GM19452 (cell line): Measurements from ENCODE around the gene PLXDC2.

Source experiments
- ATAC-seq: cut with Tn5 transposase; IDR thresholded peaks from one replicate; pipeline ENCODE4 v1.9.1; 2021; ENCODE audit not compliant: unreplicated experiment

The PLXDC2 gene

GRCh38 chr10:20094226-20094976 lies 278.2 kb downstream of the PLXDC2 start:
- ATAC-seq = no peak

DNA sequence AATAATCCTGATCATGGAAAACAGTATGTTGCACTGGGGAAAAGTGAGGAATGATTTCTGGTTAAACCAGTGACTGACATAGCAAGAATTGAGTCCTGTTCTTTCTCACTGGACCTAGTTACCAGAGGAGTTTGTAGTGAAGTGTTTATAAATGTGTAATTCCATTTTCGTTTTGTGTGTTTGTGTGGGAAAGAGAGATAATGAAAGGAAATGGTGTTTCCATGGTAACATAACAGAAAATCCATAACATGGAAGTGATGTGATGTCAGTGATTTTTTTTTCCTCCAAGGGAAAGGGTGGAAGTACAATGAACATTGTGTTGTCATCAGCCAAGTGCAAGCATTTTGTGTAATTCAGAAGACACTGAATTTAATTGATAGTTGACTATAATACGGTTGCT lies 283.9 kb downstream of the PLXDC2 start:
- ATAC-seq = no peak

- no peak for ATAC-seq
Observed at GRCh38 chr10:20105236-20105635, 289.0 kb downstream of the PLXDC2 start.

- no peak for ATAC-seq
Observed at GRCh38 chr10:20105931-20106330, 289.7 kb downstream of the PLXDC2 start.

GRCh38 chr10:20108021-20108420 lies 291.8 kb downstream of the PLXDC2 start:
- ATAC-seq = no peak

- ATAC-seq = no peak
Observed at GRCh38 chr10:20109613-20110012, 293.4 kb downstream of the PLXDC2 start.

- ATAC-seq = no peak
Observed at GRCh38 chr10:20110125-20111100, 294.2 kb downstream of the PLXDC2 start.

DNA sequence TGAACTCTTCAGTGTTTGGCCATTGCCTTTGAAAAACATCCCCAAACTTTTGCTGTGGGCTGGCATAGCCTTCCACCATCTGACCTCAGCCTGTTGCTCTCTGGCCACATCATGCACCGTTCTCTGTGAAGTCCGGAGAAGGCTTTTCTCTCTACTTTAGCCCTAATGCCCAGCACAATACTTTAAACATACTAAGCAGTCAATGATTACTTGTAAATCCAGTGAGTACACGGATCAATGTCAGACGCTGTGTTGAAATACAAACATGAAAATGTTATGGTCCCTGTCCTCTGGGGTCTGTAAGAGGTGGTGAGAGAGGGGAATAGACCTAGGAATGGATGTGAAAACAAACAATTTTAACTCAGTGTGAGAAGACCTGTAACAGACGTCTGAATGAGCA lies 297.9 kb downstream of the PLXDC2 start:
- no peak for ATAC-seq

GRCh38 chr10:20115894-20116293 lies 299.7 kb downstream of the PLXDC2 start:
- no peak for ATAC-seq

DNA sequence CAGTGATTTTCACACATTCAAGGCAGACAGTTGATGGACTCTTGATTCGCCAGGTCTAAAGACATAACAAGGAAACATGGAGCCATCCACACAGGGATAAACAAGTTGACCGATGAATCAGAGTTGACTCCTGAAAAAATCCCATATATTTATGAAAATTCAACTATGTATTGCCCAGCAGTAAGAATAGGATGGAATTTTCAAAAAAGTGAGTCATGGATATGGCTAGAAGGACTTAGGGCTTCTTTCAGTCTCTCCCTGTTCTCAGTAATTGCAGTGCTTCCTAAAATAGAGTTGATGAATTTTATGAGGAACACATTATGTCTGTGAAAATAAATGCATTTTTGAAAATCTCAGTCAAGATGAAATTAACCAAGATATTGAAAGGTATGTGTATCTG lies 301.2 kb downstream of the PLXDC2 start:
- no peak for ATAC-seq

- no peak for ATAC-seq
Observed at GRCh38 chr10:20118119-20118518, 301.9 kb downstream of the PLXDC2 start.

- ATAC-seq = no peak
Observed at GRCh38 chr10:20128811-20129210, 312.6 kb downstream of the PLXDC2 start.

- ATAC-seq = no peak
Observed at GRCh38 chr10:20132816-20133215, 316.6 kb downstream of the PLXDC2 start.

- no peak for ATAC-seq
Observed at GRCh38 chr10:20133669-20134189, 317.5 kb downstream of the PLXDC2 start.

DNA sequence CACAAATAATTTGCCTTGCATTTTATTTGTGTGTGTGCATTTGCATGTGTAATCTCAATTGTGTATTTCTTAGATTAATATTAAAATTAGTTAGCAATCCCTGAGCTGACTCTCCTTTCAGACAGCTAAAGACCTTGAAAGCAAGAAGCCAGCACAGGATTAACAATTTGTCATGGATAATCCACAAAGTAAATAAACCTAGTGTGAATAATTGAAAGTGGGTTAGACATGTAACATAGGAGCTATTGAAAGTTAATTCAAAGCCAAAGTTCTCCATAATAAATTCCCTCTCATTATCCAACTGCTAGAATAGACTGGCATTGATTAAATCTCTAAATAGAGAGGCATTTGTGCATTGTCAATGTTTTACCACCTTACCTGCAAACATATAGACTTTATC lies 326.1 kb downstream of the PLXDC2 start:
- no peak for ATAC-seq

DNA sequence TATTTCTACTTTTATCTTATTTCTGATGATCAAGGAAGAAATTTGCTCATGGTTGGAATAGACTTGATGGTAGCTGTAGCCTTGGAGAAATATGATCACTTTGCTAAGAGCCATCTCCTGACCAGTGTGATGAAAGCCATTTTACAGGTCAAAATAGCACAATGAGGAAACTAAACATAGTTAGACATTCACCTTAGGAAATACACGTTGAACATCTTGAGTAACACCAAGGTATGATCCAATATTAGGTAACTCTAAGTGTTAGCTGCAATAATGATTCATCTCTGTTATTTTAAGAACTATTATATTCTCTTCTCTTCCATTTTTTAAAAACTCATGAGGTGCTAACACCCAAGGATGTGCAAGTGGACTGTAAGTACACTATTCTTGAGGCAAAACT lies 328.0 kb downstream of the PLXDC2 start:
- no peak for ATAC-seq

- ATAC-seq = no peak
Observed at GRCh38 chr10:20146004-20146403, 329.8 kb downstream of the PLXDC2 start.

GRCh38 chr10:20147684-20148083 lies 331.5 kb downstream of the PLXDC2 start:
- ATAC-seq = no peak

DNA sequence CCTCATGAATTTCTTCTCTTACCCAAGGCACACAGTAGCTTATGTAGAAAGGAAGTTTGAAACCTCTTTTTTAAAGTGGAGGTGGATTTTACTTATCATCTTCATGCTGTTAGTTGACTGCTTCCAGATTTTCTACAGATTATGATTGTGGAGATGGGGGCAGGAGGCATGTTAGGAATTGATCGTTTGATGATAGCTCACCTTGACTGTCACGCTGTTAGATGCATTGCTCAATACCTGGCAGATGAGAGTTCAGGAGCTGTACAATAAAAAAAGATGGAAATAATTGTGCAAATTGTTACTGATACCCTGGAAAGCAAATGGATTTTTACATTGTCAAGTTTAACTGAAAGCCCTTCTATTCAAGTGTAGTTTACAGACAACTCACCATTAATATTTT lies 340.3 kb downstream of the PLXDC2 start:
- no peak for ATAC-seq

GRCh38 chr10:20157314-20157713 lies 341.1 kb downstream of the PLXDC2 start:
- ATAC-seq = no peak

DNA sequence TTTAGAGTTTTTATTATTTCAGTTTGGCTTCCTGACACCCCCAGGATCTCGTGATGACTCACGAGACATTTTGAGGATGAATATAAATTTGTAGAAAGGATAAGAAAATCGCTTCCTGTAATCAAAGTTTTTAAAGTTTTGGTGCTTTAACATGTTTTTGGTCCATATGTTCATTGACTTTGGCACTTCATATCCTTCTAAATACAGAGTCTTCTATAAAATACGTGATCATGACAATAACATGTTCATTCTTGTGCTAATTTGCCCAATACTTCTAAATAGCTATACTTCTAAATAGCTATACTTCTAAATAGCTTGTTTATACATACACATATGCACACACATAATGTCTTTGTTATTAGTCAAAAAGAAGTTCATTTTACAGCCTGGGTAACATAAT lies 341.9 kb downstream of the PLXDC2 start:
- no peak for ATAC-seq

GRCh38 chr10:20162123-20162522 lies 345.9 kb downstream of the PLXDC2 start:
- no peak for ATAC-seq
